ENCODE data around the gene PPP2R3A. TPM values are rescaled to one million over a fixed set of nuclear protein-coding genes. Genes with fewer than 3 reads are reported as not detected.

PPP2R3A gene
- total and polyA plus RNA-seq, 2 donors (not counting 3 experiments of a cell fraction or from before 2014, with no cell fraction given) = 3.3 to 14.6 TPM

DNA sequence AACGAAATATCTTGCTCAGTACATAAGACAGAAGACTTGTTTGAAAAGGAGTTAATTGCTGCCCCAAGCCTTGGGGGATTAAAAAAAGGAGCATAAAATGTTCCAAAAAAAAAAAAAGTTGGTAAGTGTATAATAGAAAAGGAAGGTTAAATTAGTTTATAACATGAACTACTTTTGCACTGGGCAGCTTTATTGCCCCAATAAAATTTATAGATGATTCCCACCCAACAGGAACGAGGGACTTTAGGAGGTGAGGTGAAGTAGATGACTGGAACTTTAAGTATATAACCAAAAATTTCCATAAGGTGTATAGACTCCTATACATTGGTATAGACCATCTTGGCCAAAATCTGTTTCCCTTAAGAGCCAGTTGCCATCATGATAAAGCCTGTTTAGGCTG lies 14.8 kb downstream of the PPP2R3A start:
- Histone ChIP-seq H3K27ac (ENCODE audit: insufficient read depth, low read depth, low read length) (no peak overlapping the region), H3K4me3 (replicated peaks in 1 of 3; ENCODE audit: insufficient read depth in 1 of 3, low read depth in 1 of 3, low read length in 3 of 3) (no peak overlapping the region), H3K79me2 (ENCODE audit: control insufficient read depth, insufficient read depth, low read length) (no peaks in the 10 kb centered on the region), H4K20me1 (replicated peaks; ENCODE audit: control insufficient read depth, extremely low read depth, insufficient read depth, low read length) (peaks cover 2% of the 10 kb centered on the region), H3K36me3 (ENCODE audit: control insufficient read depth in 2 of 2, extremely low read depth in 1 of 2, insufficient read depth in 2 of 2, low read length in 2 of 2) (no peaks in the 10 kb centered on the region), H2AFZ (ENCODE audit: low read depth, low read length) (no peak overlapping the region), H3K4me1 (ENCODE audit: control insufficient read depth, extremely low read depth, insufficient read depth, low read length) (no peaks in the 10 kb centered on the region), H3K27me3 (ENCODE audit: control insufficient read depth in 2 of 2, insufficient read depth in 2 of 2, low read length in 2 of 2) (no peaks in the 10 kb centered on the region), H3K9me1 (replicated peaks; ENCODE audit: control insufficient read depth, extremely low read depth, insufficient read depth, low read length) (no peaks in the 10 kb centered on the region), H3K9me3 (replicated peaks; ENCODE audit: control insufficient read depth, insufficient read depth, low read length) (no peaks in the 10 kb centered on the region), H3K9ac (replicated peaks; ENCODE audit: extremely low read depth, insufficient read depth, low read length) (no peak overlapping the region), H3K4me2 (ENCODE audit: insufficient read depth, low read length) (no peak overlapping the region)
- no TSS peak for BruUV-seq (replicated peaks)
- FAIRE-seq (no peak), DNase-seq (ENCODE audit: low read depth, low spot score) (no peak)
- intact Hi-C loops (cut with micrococcal nuclease) (no loop called here), dilution Hi-C loops (cut with MboI; ENCODE audit: extremely low pct_ligation_motif_present, low sequenced_read_pairs) (no loop called here)
- TF ChIP-seq, protein P1, sequence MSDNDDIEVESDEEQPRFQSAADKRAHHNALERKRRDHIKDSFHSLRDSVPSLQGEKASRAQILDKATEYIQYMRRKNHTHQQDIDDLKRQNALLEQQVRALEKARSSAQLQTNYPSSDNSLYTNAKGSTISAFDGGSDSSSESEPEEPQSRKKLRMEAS (IDR thresholded peaks at IDR 0.05; ENCODE audit: insufficient read depth, insufficient read length) = no peak
- no peak for TF ChIP-seq POLR2AphosphoS5 (IDR thresholded peaks at IDR 0.05; ENCODE audit: insufficient read depth, low read depth, low read length)
- TF ChIP-seq, protein P2, sequence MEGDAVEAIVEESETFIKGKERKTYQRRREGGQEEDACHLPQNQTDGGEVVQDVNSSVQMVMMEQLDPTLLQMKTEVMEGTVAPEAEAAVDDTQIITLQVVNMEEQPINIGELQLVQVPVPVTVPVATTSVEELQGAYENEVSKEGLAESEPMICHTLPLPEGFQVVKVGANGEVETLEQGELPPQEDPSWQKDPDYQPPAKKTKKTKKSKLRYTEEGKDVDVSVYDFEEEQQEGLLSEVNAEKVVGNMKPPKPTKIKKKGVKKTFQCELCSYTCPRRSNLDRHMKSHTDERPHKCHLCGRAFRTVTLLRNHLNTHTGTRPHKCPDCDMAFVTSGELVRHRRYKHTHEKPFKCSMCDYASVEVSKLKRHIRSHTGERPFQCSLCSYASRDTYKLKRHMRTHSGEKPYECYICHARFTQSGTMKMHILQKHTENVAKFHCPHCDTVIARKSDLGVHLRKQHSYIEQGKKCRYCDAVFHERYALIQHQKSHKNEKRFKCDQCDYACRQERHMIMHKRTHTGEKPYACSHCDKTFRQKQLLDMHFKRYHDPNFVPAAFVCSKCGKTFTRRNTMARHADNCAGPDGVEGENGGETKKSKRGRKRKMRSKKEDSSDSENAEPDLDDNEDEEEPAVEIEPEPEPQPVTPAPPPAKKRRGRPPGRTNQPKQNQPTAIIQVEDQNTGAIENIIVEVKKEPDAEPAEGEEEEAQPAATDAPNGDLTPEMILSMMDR (IDR thresholded peaks at IDR 0.05; ENCODE audit: extremely low read depth in 1 of 2, insufficient read depth in 1 of 2, low read depth in 1 of 2, low read length in 2 of 2) = no peak
- POLR2A ChIA-PET = no interaction called here
- CTCF ChIA-PET = interaction anchor here (1.0 kb wide), 1 partner anchor 10 kb away, joined by 3 read pairs; no protein-coding TSS in a partner anchor

DNA sequence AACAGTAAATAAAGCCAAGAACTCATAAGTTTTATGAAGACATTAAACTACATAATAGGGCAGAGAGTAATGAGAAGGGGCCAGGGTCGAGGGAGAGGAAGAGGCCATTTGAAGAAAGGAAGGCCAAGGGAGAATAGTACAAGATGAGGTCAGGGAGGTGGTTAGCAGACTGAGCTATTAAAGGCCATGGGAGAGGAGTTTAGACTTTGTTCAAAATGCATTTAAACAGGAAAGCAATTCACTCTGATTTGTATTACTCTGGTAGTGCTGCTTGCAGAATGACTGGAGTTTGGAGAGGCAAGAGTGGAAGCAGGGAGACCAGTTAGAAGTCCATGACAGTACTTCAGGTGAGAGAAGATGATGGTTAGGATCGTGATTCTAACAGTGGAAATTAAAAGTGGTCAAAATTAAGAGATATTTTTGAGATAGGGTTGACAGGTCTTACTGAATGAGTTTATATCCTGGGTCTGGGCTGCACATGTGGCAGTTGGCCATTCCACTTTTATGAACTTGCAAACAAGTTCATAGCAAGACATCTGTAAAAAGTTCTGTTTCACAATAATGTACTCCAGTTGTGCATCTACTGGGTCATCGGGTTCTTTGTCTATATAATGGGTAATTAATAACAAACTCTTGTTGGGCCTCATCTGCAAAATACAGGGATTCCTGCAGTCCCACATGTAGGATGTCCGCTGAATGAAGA lies 16.3 kb downstream of the PPP2R3A start:
- Histone ChIP-seq H4K20me1 (replicated peaks; ENCODE audit: control insufficient read depth, extremely low read depth, insufficient read depth, low read length) (no peaks in the 10 kb centered on the region), H3K4me3 (replicated peaks in 1 of 3; ENCODE audit: insufficient read depth in 1 of 3, low read depth in 1 of 3, low read length in 3 of 3) (no peak overlapping the region), H2AFZ (ENCODE audit: low read depth, low read length) (no peak overlapping the region), H3K9ac (replicated peaks; ENCODE audit: extremely low read depth, insufficient read depth, low read length) (no peak overlapping the region), H3K27ac (ENCODE audit: insufficient read depth, low read depth, low read length) (no peak overlapping the region), H3K4me2 (ENCODE audit: insufficient read depth, low read length) (no peak overlapping the region), H3K36me3 (ENCODE audit: control insufficient read depth in 2 of 2, extremely low read depth in 1 of 2, insufficient read depth in 2 of 2, low read length in 2 of 2) (no peaks in the 10 kb centered on the region), H3K79me2 (ENCODE audit: control insufficient read depth, insufficient read depth, low read length) (no peaks in the 10 kb centered on the region), H3K4me1 (ENCODE audit: control insufficient read depth, extremely low read depth, insufficient read depth, low read length) (no peaks in the 10 kb centered on the region), H3K9me3 (replicated peaks; ENCODE audit: control insufficient read depth, insufficient read depth, low read length) (no peaks in the 10 kb centered on the region), H3K9me1 (replicated peaks; ENCODE audit: control insufficient read depth, extremely low read depth, insufficient read depth, low read length) (no peaks in the 10 kb centered on the region), H3K27me3 (ENCODE audit: control insufficient read depth in 2 of 2, insufficient read depth in 2 of 2, low read length in 2 of 2) (no peaks in the 10 kb centered on the region)
- POLR2A ChIA-PET = no interaction called here
- FAIRE-seq (no peak), DNase-seq (ENCODE audit: low read depth, low spot score) (no peak)
- no peak for TF ChIP-seq POLR2A (IDR thresholded peaks at IDR 0.05; ENCODE audit: low read depth, low read length)
- TF ChIP-seq EZH2 (IDR thresholded peaks at IDR 0.05; ENCODE audit: borderline replicate concordance, low read depth, low read length, severe bottlenecking) = no peak
- TF ChIP-seq, protein P2 (IDR thresholded peaks at IDR 0.05; ENCODE audit: extremely low read depth in 1 of 2, insufficient read depth in 1 of 2, low read depth in 1 of 2, low read length in 2 of 2) = no peak
- TF ChIP-seq MYC (IDR thresholded peaks at IDR 0.05; ENCODE audit: low read depth, low read length) = no peak
- no peak for TF ChIP-seq FOS (IDR thresholded peaks at IDR 0.05; ENCODE audit: borderline replicate concordance, insufficient read depth, low read length)
- TF ChIP-seq JUN (IDR thresholded peaks at IDR 0.05; ENCODE audit: borderline replicate concordance, insufficient read depth, insufficient read length, low read depth) = no peak
- TF ChIP-seq, protein P1 (IDR thresholded peaks at IDR 0.05; ENCODE audit: insufficient read depth, insufficient read length) = no peak
- TF ChIP-seq POLR2AphosphoS5 (IDR thresholded peaks at IDR 0.05; ENCODE audit: insufficient read depth, low read depth, low read length) = no peak
- TF ChIP-seq GATA2 (IDR thresholded peaks at IDR 0.05; ENCODE audit: insufficient read depth, insufficient read length, low read depth, low read length) = no peak
- dilution Hi-C loops (cut with MboI; ENCODE audit: extremely low pct_ligation_motif_present, low sequenced_read_pairs) = no loop called here
- BruUV-seq (replicated peaks) = no TSS peak
- CTCF ChIA-PET = interaction anchor here (1.0 kb wide), 1 partner anchor 11 kb away, joined by 3 read pairs; no protein-coding TSS in a partner anchor
- intact Hi-C loops (cut with micrococcal nuclease) = no loop called here

All from endothelial cell of umbilical vein (primary cell).